K562 (cell line): ENCODE results near the gene VMA21. TPM values are rescaled to one million over a fixed set of nuclear protein-coding genes. Genes with fewer than 3 reads are reported as not detected.

ENCODE experiments used
- ATAC-seq: fragments of 200-7000 bp; cut with Tn5 transposase; 3 replicates; pipeline ENCODE4 v1.9.1; 2020; ENCODE audit warnings: moderate library complexity
- BruUV-seq: library from RNA; stranded (reverse); fragments of 400-500 nt; replicated peaks from 2 replicates; lab custom pipeline; 2021; lab: Mats Ljungman, UMichigan
- CTCF ChIA-PET: fragments of 300-600 bp; formaldehyde crosslinking; extraction: SDS; loops from one replicate; lab custom pipeline; 2021; ENCODE audit warnings: low intra/inter-chr PET ratio; lab: Yijun Ruan, JAX
- POLR2A ChIA-PET: fragments of 300-600, 350-650 bp; sonication (Branson Sonifier 250); formaldehyde crosslinking; extraction: SDS; loops from one replicate; lab custom pipeline; 2021; ENCODE audit warnings: antibody characterized with exemption, inconsistent platforms; lab: Yijun Ruan, JAX
- DNase-seq, 4 experiments: peaks; one replicate each; pipeline versions ENCODE4 v3.0.0 to v3.0.0-alpha.2; 2011 to 2018; ENCODE audit warnings: low spot score in 3 of 4, mixed read lengths in 3 of 4; ENCODE audit errors: extremely low read depth in 1 of 4
- FAIRE-seq: peaks from 2 replicates; lab custom pipeline; 2011; peaks lifted over from hg19 to GRCh38; lab: Jason Lieb, UNC
- H2AFZ ChIP-seq: 2 replicates; pipeline ENCODE4 v1.6.0; 2011; ENCODE audit warnings: low read depth, low read length, control low read depth, inconsistent platforms
- H3K27ac ChIP-seq: fragments of 200-600 bp; 3 replicates; pipeline ENCODE4 v1.8.0; 2011; ENCODE audit warnings: low read depth, mild to moderate bottlenecking, control low read depth, inconsistent platforms, low read length, moderate library complexity, mixed read lengths; ENCODE audit errors: extremely low read depth
- H3K27me3 ChIP-seq, 2 experiments: fragments of 300-600 bp in 1 of 2; 2 replicates in 1 of 2; 3 replicates in 1 of 2; pipeline versions ENCODE4 v1.6.0 to v1.8.0; 2011; ENCODE audit warnings: inconsistent platforms in 2 of 2, low read length in 2 of 2, mild to moderate bottlenecking in 1 of 2, mixed read lengths in 1 of 2, moderate library complexity in 1 of 2; ENCODE audit not compliant: control insufficient read depth in 2 of 2, insufficient read depth in 2 of 2
- H3K36me3 ChIP-seq: fragments of 300-600 bp; 3 replicates; pipeline ENCODE4 v1.8.0; 2011; ENCODE audit warnings: mild to moderate bottlenecking, low read length, inconsistent platforms; ENCODE audit not compliant: control insufficient read depth, insufficient read depth
- H3K4me1 ChIP-seq, 2 experiments: fragments of 200-600 bp in 1 of 2; replicated peaks in 1 of 2; 2 replicates in 1 of 2; 3 replicates in 1 of 2; pipeline versions ENCODE4 v1.5.1 to v1.8.0; 2011; ENCODE audit warnings: inconsistent platforms in 2 of 2, low read length in 2 of 2, mild to moderate bottlenecking in 1 of 2, mixed read lengths in 1 of 2, moderate library complexity in 1 of 2; ENCODE audit not compliant: control insufficient read depth in 2 of 2, insufficient read depth in 2 of 2
- H3K4me2 ChIP-seq: 2 replicates; pipeline ENCODE4 v1.6.1; 2011; ENCODE audit warnings: low read length, control low read depth, inconsistent platforms, mixed read lengths; ENCODE audit not compliant: insufficient read depth
- H3K4me3 ChIP-seq: fragments of 200-600 bp; sonication (generic), shearing (Covaris generic); 2 replicates; pipeline ENCODE4 v1.5.1; 2016; ENCODE audit warnings: control low read depth, inconsistent platforms
- H3K79me2 ChIP-seq: fragments of 200-600 bp; 3 replicates; pipeline ENCODE4 v1.8.0; 2011; ENCODE audit warnings: low read length, inconsistent platforms; ENCODE audit not compliant: control insufficient read depth, insufficient read depth
- H3K9ac ChIP-seq, 2 experiments: 2 replicates each; pipeline versions ENCODE4 v1.6.0 to v1.6.1; 2011; ENCODE audit warnings: low read depth in 2 of 2, low read length in 2 of 2, control low read depth in 1 of 2, inconsistent platforms in 1 of 2, mild to moderate bottlenecking in 1 of 2, mixed read lengths in 1 of 2; ENCODE audit not compliant: insufficient read depth in 1 of 2
- H3K9me1 ChIP-seq: one replicate; pipeline ENCODE4 v1.6.0; 2011; ENCODE audit warnings: inconsistent platforms, mild to moderate bottlenecking, low read length, moderate library complexity; ENCODE audit not compliant: control insufficient read depth, insufficient read depth
- H3K9me3 ChIP-seq: replicated peaks from 2 replicates; pipeline ENCODE4 v1.5.1; 2011; ENCODE audit warnings: low read depth, low read length, inconsistent platforms; ENCODE audit not compliant: control insufficient read depth, insufficient read depth
- H4K20me1 ChIP-seq: replicated peaks from 2 replicates; pipeline ENCODE4 v1.6.1; 2011; ENCODE audit warnings: low read length, inconsistent platforms, mixed read lengths; ENCODE audit not compliant: control insufficient read depth, insufficient read depth
- CBX1 ChIP-seq: sonication (generic); IDR thresholded peaks from 2 replicates; pipeline ENCODE4 v1.6.1; 2016; ENCODE audit warnings: antibody characterized with exemption, low read depth, mild to moderate bottlenecking
- CREBBP ChIP-seq: IDR thresholded peaks from one replicate; pipeline ENCODE4 v1.6.1; 2012; ENCODE audit warnings: low read depth, mild to moderate bottlenecking, control low read depth, inconsistent platforms, low read length
- CTBP1 ChIP-seq: fragments of 450-650 bp; IDR thresholded peaks from 2 replicates; pipeline ENCODE4 v1.6.1; 2016; ENCODE audit warnings: borderline replicate concordance
- ESRRA ChIP-seq: fragments of 450-650 bp; IDR thresholded peaks from 2 replicates; pipeline ENCODE4 v1.6.1; 2014; ENCODE audit warnings: low read depth, mild to moderate bottlenecking, moderate library complexity, borderline replicate concordance
- HMG20A ChIP-seq: fragments of 450-650 bp; formaldehyde crosslinking; conservative IDR thresholded peaks from 2 replicates; pipeline ENCODE4 v1.4.0; 2020; ENCODE audit warnings: mild to moderate bottlenecking, mixed read lengths
- KLF13 ChIP-seq: fragments of 450-650 bp; IDR thresholded peaks from 2 replicates; pipeline ENCODE4 v1.6.1; 2016; ENCODE audit warnings: missing genetic modification characterization, low read depth, mild to moderate bottlenecking, missing compliant biosample characterization, moderate library complexity, borderline replicate concordance
- LEF1 ChIP-seq: fragments of 450-650 bp; IDR thresholded peaks from 2 replicates; pipeline ENCODE4 v1.6.1; 2016; ENCODE audit warnings: mild to moderate bottlenecking
- NFRKB ChIP-seq: fragments of 450-650 bp; IDR thresholded peaks from 2 replicates; pipeline ENCODE4 v1.6.1; 2016; ENCODE audit warnings: low read depth
- PHF8 ChIP-seq: fragments of 200-600 bp; sonication (generic); IDR thresholded peaks from 2 replicates; pipeline ENCODE4 v1.6.1; 2012; ENCODE audit warnings: mixed run types, mild to moderate bottlenecking, inconsistent platforms, low read length, moderate library complexity, borderline replicate concordance
- SNRNP70 ChIP-seq: fragments of 200-400 bp; formaldehyde crosslinking; optimal IDR thresholded peaks from 2 replicates; pipeline ENCODE3; 2017; ENCODE audit warnings: low read depth, low read length
- SREBF2 ChIP-seq: sonication (generic); formaldehyde crosslinking; IDR thresholded peaks from 2 replicates; pipeline ENCODE4 v1.4.0; 2020; ENCODE audit warnings: mild to moderate bottlenecking, missing genetic modification reagents
- ZBTB43 ChIP-seq: sonication (generic); formaldehyde crosslinking; IDR thresholded peaks from 2 replicates; pipeline ENCODE4 v1.8.0; 2023; ENCODE audit warnings: mild to moderate bottlenecking, missing genetic modification reagents
- ZNF561 ChIP-seq: fragments of 450-650 bp; formaldehyde crosslinking; conservative IDR thresholded peaks from 2 replicates; pipeline ENCODE4 v1.4.0; 2020; ENCODE audit warnings: mild to moderate bottlenecking, moderate library complexity
- ZNF583 ChIP-seq: fragments of 250-450 bp; sonication (Bioruptor Pico); IDR thresholded peaks from 2 replicates; pipeline ENCODE4 v1.4.0; 2020
- ZNF592 ChIP-seq: fragments of 450-650 bp; IDR thresholded peaks from 2 replicates; pipeline ENCODE4 v1.6.1; 2017; ENCODE audit warnings: antibody characterized with exemption, mild to moderate bottlenecking
- WGBS: fragments of 100-300 bp; shearing (Covaris generic); methylation state at CpG from one replicate; pipeline ENCODE4 v1.1.6; 2016; ENCODE audit warnings: low coverage, mixed read lengths; ENCODE audit not compliant: insufficient coverage; ENCODE audit errors: missing lambda C conversion rate; 5-methylcytosine and 5-hydroxymethylcytosine counted together
- in situ Hi-C: fragments of 300-500 bp; cut with MboI; formaldehyde crosslinking; loops from 4 replicates; pipeline ENCODE4 v1.15.0; 2018; ENCODE audit warnings: inconsistent platforms, mixed read lengths
- intact Hi-C: fragments of 100-400 bp; cut with micrococcal nuclease; formaldehyde crosslinking; loops from 2 replicates; pipeline ENCODE4 v1.14.2; 2022
- polyA plus RNA-seq, 8 experiments: library from polyadenylated mRNA; depleted of rRNA in 4 of 8; stranded (reverse) in 5 of 8; unstranded in 3 of 8; fragments of >200 nt; fragmentation: Nextera tagmentation in 2 of 8; fragmentation: Illumina TruSeq in 1 of 8; extraction: Ambion mirVana in 2 of 8; extraction: Trizol in 1 of 8; gene quantifications; 2 replicates each; pipeline versions ENCODE4 v1.2.1 to v1.2.3, GENCODE V29; 2011 to 2014; ENCODE audit warnings: inconsistent platforms in 1 of 8, missing spikeins in 1 of 8
- total RNA-seq, 7 experiments: library from RNA; depleted of rRNA in 6 of 7; stranded (reverse); fragments of >200 nt in 6 of 7; fragmentation: Illumina TruSeq in 2 of 7; extraction: Trizol in 2 of 7; gene quantifications; 2 replicates each; pipeline versions ENCODE4 v1.2.1 to v1.2.3, GENCODE V29; 2011 to 2021; ENCODE audit warnings: low replicate concordance in 1 of 7
- TF ChIP-seq, protein P1 (sequence below): fragments of 250-450 bp; sonication (Bioruptor Pico); IDR thresholded peaks from 2 replicates; pipeline ENCODE4 v1.5.0; 2021; ENCODE audit warnings: mild to moderate bottlenecking, borderline replicate concordance

VMA21 gene
- total and polyA plus RNA-seq, 9 of the 15 experiments (the other 6 are each of a cell fraction or from before 2014, with no cell fraction given), result 17.5 to 101 (median 47.5) TPM

GRCh38 chrX:151424505-151424904, 27.5 kb downstream of the VMA21 start (continued):
- TF ChIP-seq HMG20A (no peak), CTBP1 (no peak)

GRCh38 chrX:151448509-151448908, 51.5 kb downstream of the VMA21 start:
- CTCF ChIA-PET, result no interaction called here
- Histone ChIP-seq H3K36me3 (no peaks in the 10 kb centered on the region), H3K27me3 (no peaks in the 10 kb centered on the region), H3K4me1 (no peaks in the 10 kb centered on the region), H2AFZ (no peak overlapping the region), H3K4me2 (no peak overlapping the region), H3K9me3 (no peaks in the 10 kb centered on the region), H3K79me2 (no peaks in the 10 kb centered on the region), H3K27ac (no peak overlapping the region), H3K4me3 (no peak overlapping the region), H4K20me1 (no peaks in the 10 kb centered on the region), H3K9me1 (no peaks in the 10 kb centered on the region), H3K9ac (no peak overlapping the region)
- intact Hi-C loops, result no loop called here
- in situ Hi-C loops, result no loop called here
- ATAC-seq (no peak), DNase-seq (no peak), FAIRE-seq (no peak)
- POLR2A ChIA-PET, result no interaction called here
- BruUV-seq, result no TSS peak
- WGBS, result 0% methylated on average over 1 of the region's 1 CpG
- TF ChIP-seq CREBBP, result no peak
- no peak for TF ChIP-seq ZNF583 (CRISPR knock-in tag)
- TF ChIP-seq CBX1, result no peak
- no peak for TF ChIP-seq SREBF2 (CRISPR knock-in tag)
- TF ChIP-seq ZNF561 (CRISPR knock-in tag), result no peak
- no peak for TF ChIP-seq NFRKB
- TF ChIP-seq KLF13, result no peak
- TF ChIP-seq, protein P1, sequence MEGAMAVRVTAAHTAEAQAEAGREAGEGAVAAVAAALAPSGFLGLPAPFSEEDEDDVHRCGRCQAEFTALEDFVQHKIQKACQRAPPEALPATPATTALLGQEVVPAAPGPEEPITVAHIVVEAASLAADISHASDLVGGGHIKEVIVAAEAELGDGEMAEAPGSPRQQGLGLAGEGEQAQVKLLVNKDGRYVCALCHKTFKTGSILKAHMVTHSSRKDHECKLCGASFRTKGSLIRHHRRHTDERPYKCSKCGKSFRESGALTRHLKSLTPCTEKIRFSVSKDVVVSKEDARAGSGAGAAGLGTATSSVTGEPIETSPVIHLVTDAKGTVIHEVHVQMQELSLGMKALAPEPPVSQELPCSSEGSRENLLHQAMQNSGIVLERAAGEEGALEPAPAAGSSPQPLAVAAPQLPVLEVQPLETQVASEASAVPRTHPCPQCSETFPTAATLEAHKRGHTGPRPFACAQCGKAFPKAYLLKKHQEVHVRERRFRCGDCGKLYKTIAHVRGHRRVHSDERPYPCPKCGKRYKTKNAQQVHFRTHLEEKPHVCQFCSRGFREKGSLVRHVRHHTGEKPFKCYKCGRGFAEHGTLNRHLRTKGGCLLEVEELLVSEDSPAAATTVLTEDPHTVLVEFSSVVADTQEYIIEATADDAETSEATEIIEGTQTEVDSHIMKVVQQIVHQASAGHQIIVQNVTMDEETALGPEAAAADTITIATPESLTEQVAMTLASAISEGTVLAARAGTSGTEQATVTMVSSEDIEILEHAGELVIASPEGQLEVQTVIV (CRISPR knock-in tag), result no peak
- TF ChIP-seq SNRNP70, result no peak
- TF ChIP-seq ZNF592, result no peak
- TF ChIP-seq ESRRA, result no peak
- no peak for TF ChIP-seq PHF8
- TF ChIP-seq ZBTB43 (CRISPR knock-in tag), result no peak
- TF ChIP-seq LEF1, result no peak
